ENCODE measurements around the gene GNAO1.

DNA sequence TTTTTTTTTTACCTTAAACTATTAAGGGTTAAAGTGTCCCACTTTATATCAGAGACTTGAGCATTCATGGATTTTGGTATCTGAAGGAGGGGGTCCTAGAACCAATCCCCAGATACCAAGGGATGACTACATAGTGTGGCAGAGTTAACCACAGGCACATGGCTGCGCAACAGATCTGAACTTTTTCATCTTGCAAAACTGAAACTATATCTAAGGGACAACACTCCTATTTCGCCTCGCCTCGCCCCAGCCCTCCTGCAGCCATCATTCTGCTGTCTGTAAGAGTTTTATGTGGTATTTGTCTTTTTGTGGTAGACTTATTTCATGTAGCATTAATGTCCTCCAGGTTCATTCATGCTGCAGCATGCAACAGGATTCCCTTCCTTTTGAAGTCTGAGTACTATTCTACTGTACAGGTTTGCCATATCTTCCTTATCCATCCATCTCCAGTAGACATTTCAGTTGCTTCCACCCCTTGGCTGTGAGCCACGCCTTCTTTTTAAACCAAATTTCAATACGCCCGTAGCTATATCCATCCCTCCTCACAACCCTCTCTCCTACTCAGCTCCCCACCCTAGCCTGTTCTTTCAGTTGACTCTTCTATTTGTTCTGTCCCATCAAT is 180.8 kb downstream of the GNAO1 start:
- TF ChIP-seq, protein P1, sequence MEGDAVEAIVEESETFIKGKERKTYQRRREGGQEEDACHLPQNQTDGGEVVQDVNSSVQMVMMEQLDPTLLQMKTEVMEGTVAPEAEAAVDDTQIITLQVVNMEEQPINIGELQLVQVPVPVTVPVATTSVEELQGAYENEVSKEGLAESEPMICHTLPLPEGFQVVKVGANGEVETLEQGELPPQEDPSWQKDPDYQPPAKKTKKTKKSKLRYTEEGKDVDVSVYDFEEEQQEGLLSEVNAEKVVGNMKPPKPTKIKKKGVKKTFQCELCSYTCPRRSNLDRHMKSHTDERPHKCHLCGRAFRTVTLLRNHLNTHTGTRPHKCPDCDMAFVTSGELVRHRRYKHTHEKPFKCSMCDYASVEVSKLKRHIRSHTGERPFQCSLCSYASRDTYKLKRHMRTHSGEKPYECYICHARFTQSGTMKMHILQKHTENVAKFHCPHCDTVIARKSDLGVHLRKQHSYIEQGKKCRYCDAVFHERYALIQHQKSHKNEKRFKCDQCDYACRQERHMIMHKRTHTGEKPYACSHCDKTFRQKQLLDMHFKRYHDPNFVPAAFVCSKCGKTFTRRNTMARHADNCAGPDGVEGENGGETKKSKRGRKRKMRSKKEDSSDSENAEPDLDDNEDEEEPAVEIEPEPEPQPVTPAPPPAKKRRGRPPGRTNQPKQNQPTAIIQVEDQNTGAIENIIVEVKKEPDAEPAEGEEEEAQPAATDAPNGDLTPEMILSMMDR (conservative IDR thresholded peaks at IDR 0.05; ENCODE audit: low read depth, low read length): no peak
- TF ChIP-seq EZH2 (IDR thresholded peaks at IDR 0.05; ENCODE audit: low read length, unreplicated experiment): no peak

Measured in PC-3 (cell line).